NB4 (cell line): ENCODE measurements around the gene SMYD3.

Experiments used
- CTCF ChIP-seq: IDR thresholded peaks from one replicate; pipeline ENCODE4 v1.5.1; 2012; ENCODE audit warnings: low read depth, low read length
- POLR2A ChIP-seq: IDR thresholded peaks from 2 replicates; pipeline ENCODE4 v1.6.1; 2011; ENCODE audit warnings: mild to moderate bottlenecking; ENCODE audit not compliant: insufficient read length; ENCODE audit errors: extremely low read depth

GRCh38 chr1:246454655-246455054 is 52.4 kb downstream of the SMYD3 start:
- TF ChIP-seq CTCF (no peak), POLR2A (no peak)
